Stimulated activated CD4-positive, alpha-beta T cell treated with anti-CD3 and anti-CD28 coated beads, Interleukin-1b, Interleukin-23, amount 100 ng/mL, for 24 hours (primary cell): Measurements from ENCODE around the gene CXXC5.

Experiments
- DNase-seq, 4 experiments: peaks; one replicate each; pipeline ENCODE4 v3.0.0-alpha.2; 2020; ENCODE audit warnings: low read depth in 4 of 4, low spot score in 1 of 4

The CXXC5 gene

GRCh38 chr5:139638090-139638735, 9.9 kb upstream of the CXXC5 start:
- no peak for DNase-seq

- DNase-seq, result no peak
Observed at GRCh38 chr5:139638736-139639618, 9.2 kb upstream of the CXXC5 start.

- DNase-seq, result no peak
Observed at GRCh38 chr5:139639619-139640380, 8.3 kb upstream of the CXXC5 start.

- DNase-seq, result no peak
Observed at GRCh38 chr5:139640421-139641115, 7.6 kb upstream of the CXXC5 start.

GRCh38 chr5:139641116-139642080, 6.8 kb upstream of the CXXC5 start:
- no peak for DNase-seq

- DNase-seq, result no peak
Observed at GRCh38 chr5:139642213-139642612, 5.9 kb upstream of the CXXC5 start.

GRCh38 chr5:139642891-139643871, 5.0 kb upstream of the CXXC5 start:
- DNase-seq, result no peak

GRCh38 chr5:139644001-139644456, 4.1 kb upstream of the CXXC5 start:
- DNase-seq, result no peak

- DNase-seq, result no peak
Observed at GRCh38 chr5:139644646-139645429, 3.3 kb upstream of the CXXC5 start.

- DNase-seq, result no peak
Observed at GRCh38 chr5:139645430-139645871, 2.7 kb upstream of the CXXC5 start.

GRCh38 chr5:139646111-139646510, 2.0 kb upstream of the CXXC5 start:
- DNase-seq, result no peak

GRCh38 chr5:139646912-139647505, 1.1 kb upstream of the CXXC5 start:
- DNase-seq, result no peak

GRCh38 chr5:139647506-139648204, 494 bp upstream of the CXXC5 start:
- no peak for DNase-seq

- no peak for DNase-seq
Observed at GRCh38 chr5:139649082-139649991, 1.2 kb downstream of the CXXC5 start.

GRCh38 chr5:139650031-139650688, 2.0 kb downstream of the CXXC5 start:
- DNase-seq, result no peak
